ENCODE measurements around the gene SORCS2.

Gene SORCS2

DNA sequence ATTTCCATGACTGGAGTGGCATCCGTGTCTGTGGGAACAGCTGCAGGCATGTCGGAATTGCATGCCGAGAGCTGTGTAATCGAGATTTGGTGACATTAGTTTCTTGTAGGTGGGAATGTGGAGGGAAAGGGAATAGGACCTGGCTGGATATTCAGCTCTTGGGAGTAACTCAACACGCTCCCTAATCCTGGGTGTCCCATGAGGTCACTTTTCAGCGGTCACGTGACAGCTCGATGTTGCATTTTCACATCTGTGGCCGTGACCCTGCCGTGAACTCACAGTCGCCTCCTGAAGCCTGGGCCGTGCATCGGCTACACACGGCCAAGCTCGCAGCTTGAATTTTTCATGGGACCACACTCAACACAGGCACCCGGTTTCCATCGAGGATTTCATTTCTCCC, 268.2 kb downstream of the SORCS2 start:
- H3K4me3 Mint-ChIP-seq = no peak overlapping the region
- H3K9me3 Mint-ChIP-seq = no peaks in the 10 kb centered on the region
- H3K27me3 Mint-ChIP-seq = peaks cover 24 to 48% of the 10 kb centered on the region in 2 donors
- H3K27ac Mint-ChIP-seq = no peak overlapping the region
- DNase-seq = no peak
- no peak for ATAC-seq (replicated peaks)
- H3K4me1 Mint-ChIP-seq (ENCODE audit: low read depth in 2 of 2) = peaks cover 0 to 2% of the 10 kb centered on the region in 2 donors
- H3K36me3 Mint-ChIP-seq (ENCODE audit: insufficient read depth) = no peaks in the 10 kb centered on the region

- no peaks in the 10 kb centered on the region for H3K36me3 Mint-ChIP-seq (ENCODE audit: insufficient read depth)
- ATAC-seq (replicated peaks) = no peak
- H3K4me1 Mint-ChIP-seq (ENCODE audit: low read depth in 2 of 2) = peaks cover 0 to 2% of the 10 kb centered on the region in 2 donors
- H3K4me3 Mint-ChIP-seq = no peak overlapping the region
- no peak for DNase-seq
- no peaks in the 10 kb centered on the region for H3K9me3 Mint-ChIP-seq
- H3K27ac Mint-ChIP-seq = no peak overlapping the region
- peaks cover 24 to 48% of the 10 kb centered on the region in 2 donors for H3K27me3 Mint-ChIP-seq
Measured at GRCh38 chr4:7461230-7461629, 268.9 kb downstream of the SORCS2 start.

DNA sequence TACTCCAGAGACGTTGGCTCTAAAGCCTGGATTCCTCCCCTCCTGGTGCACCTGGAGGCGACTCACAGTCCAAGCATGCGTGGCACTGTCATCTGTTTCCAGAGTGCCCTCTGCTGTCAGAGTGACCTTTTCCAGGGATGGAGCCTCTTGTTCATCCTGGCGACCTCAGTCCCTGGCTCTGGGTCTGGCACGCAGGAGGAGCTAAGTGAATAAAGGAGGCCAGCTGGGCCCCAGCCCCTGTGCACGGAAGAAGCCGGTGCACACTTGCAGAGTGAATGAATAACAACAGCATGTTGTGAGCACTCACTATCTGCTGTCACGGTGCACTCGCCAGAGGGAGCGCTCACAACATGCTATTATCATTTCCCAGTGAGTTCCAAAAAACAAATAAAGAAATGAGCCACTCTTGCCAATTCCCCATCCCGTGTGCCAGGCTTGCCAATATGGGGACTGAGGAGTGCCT, 270.2 kb downstream of the SORCS2 start:
- Mint-ChIP-seq H3K4me3 (no peak overlapping the region), H3K9me3 (no peaks in the 10 kb centered on the region), H3K27me3 (peaks cover 24 to 48% of the 10 kb centered on the region in 2 donors), H3K27ac (no peak overlapping the region), H3K36me3 (ENCODE audit: insufficient read depth) (no peaks in the 10 kb centered on the region), H3K4me1 (ENCODE audit: low read depth in 2 of 2) (peaks cover 0 to 2% of the 10 kb centered on the region in 2 donors)
- DNase-seq (no peak), ATAC-seq (replicated peaks) (no peak)

- no peaks in the 10 kb centered on the region for H3K36me3 Mint-ChIP-seq (ENCODE audit: insufficient read depth)
Measured at GRCh38 chr4:7463566-7464258, 271.4 kb downstream of the SORCS2 start.

DNA sequence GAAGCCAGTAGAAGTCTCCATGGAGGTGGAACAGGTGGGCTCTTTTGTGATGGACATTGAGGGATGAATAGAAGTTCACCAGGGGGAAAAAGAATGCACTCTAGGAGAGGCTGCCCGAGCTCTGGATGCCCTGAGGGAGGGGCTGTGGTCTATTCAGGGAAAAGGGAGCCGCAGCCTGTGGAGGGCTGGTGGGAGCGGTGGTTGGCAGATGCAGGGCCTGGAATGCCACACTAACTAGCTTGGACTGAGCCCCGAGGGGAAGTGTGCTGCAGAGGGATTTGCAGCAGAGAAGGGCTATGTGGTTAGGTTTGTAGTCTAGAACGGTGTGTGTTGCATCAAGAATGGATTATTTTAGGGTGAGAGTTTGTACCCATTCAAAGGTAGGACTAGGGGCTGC, 271.9 kb downstream of the SORCS2 start:
- Mint-ChIP-seq H3K36me3 (ENCODE audit: insufficient read depth) (no peaks in the 10 kb centered on the region), H3K27me3 (peaks cover 17 to 44% of the 10 kb centered on the region in 2 donors), H3K4me1 (ENCODE audit: low read depth in 2 of 2) (peaks cover 0 to 2% of the 10 kb centered on the region in 2 donors), H3K9me3 (no peaks in the 10 kb centered on the region), H3K27ac (no peak overlapping the region), H3K4me3 (no peak overlapping the region)
- ATAC-seq (replicated peaks) (no peak), DNase-seq (no peak)

More at GRCh38 chr4:7463566-7464258, 271.4 kb downstream of the SORCS2 start:
- ATAC-seq (replicated peaks) (no peak), DNase-seq (no peak)
- Mint-ChIP-seq H3K27me3 (peaks cover 18 to 43% of the 10 kb centered on the region in 2 donors), H3K4me3 (no peak overlapping the region), H3K27ac (no peak overlapping the region), H3K9me3 (no peaks in the 10 kb centered on the region), H3K4me1 (ENCODE audit: low read depth in 2 of 2) (peaks cover 0 to 2% of the 10 kb centered on the region in 2 donors)

DNA sequence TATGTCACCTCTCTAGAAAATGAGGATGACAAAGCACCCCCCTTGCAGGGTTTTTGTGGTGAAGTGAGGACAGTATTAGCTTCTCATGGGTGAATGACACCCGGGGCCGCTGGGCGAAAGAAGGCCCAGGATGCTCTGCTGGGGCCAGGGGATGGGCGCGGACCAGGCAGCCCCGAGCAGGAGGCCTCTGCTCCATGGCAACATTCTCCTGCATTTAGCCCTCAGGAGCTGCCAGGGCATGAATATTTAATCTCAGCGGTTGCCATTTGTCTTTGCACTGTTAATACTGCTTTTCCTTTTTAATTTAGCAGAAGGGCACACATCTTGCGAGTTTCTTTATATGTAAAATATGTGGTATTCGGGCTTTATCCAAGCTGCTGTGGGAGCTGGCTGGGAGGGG, 272.7 kb downstream of the SORCS2 start:
- Mint-ChIP-seq H3K27me3 (peaks cover 21 to 47% of the 10 kb centered on the region in 2 donors), H3K4me3 (no peak overlapping the region), H3K4me1 (ENCODE audit: low read depth in 2 of 2) (peaks cover 0 to 2% of the 10 kb centered on the region in 2 donors), H3K9me3 (no peaks in the 10 kb centered on the region), H3K27ac (no peak overlapping the region), H3K36me3 (ENCODE audit: insufficient read depth) (no peaks in the 10 kb centered on the region)
- ATAC-seq (replicated peaks) (no peak), DNase-seq (no peak)

DNA sequence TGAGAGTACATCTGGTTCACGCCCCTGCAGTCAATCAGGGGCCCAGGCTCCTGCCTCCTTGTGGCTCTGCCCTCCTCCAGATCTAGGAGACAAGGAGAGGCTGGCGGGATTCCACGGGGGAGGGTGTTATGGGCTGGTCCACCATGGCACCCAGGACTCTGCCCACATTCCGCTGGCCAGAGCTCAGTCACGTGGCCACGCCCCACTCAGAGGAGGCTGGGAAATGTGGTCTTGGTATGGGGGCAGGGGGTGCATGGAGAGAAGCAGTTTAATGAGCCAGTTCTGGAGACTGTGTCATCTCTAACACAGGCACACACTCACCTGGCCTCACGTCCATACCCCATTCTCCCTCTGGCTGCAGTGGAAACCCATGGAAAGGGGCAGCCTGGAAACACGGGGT, 273.9 kb downstream of the SORCS2 start:
- no peak overlapping the region for H3K4me3 Mint-ChIP-seq
- peaks cover 26 to 47% of the 10 kb centered on the region in 2 donors for H3K27me3 Mint-ChIP-seq
- no peak for DNase-seq
- peaks cover 0 to under 1% of the 10 kb centered on the region in 2 donors for H3K4me1 Mint-ChIP-seq (ENCODE audit: low read depth in 2 of 2)
- no peak for ATAC-seq (replicated peaks)
- no peaks in the 10 kb centered on the region for H3K36me3 Mint-ChIP-seq (ENCODE audit: insufficient read depth)
- no peaks in the 10 kb centered on the region for H3K9me3 Mint-ChIP-seq
- no peak overlapping the region for H3K27ac Mint-ChIP-seq

- no peaks in the 10 kb centered on the region for H3K9me3 Mint-ChIP-seq
- H3K4me3 Mint-ChIP-seq = no peak overlapping the region
- no peak for ATAC-seq (replicated peaks)
- no peaks in the 10 kb centered on the region for H3K36me3 Mint-ChIP-seq (ENCODE audit: insufficient read depth)
- no peak for DNase-seq
- H3K27ac Mint-ChIP-seq = no peak overlapping the region
- peaks cover 24 to 47% of the 10 kb centered on the region in 2 donors for H3K27me3 Mint-ChIP-seq
- H3K4me1 Mint-ChIP-seq (ENCODE audit: low read depth in 2 of 2) = peaks cover 0 to under 1% of the 10 kb centered on the region in 2 donors
Measured at GRCh38 chr4:7466904-7467303, 274.6 kb downstream of the SORCS2 start.

DNA sequence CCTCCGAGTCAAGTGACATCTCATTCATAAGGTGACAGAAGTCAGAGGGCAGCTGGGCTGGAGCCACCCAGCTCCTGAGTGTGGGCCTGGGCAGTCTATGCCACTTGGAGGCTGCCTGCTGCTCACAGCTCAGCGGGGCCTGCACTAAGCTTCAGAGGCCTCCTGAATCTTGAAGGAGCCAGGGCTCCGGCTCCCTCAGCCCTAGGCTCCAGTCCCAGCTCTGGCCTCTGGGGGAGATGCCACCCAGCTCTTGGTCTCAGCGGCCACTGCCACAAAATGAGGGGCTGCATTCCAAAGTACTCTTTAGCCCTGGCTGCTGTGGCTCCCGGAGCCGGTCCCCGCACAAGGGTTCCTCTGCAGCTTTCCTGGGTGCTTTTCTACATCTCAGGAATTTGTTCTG, 275.1 kb downstream of the SORCS2 start:
- H3K9me3 Mint-ChIP-seq = no peaks in the 10 kb centered on the region
- no peaks in the 10 kb centered on the region for H3K36me3 Mint-ChIP-seq (ENCODE audit: insufficient read depth)
- peaks cover 0 to 3% of the 10 kb centered on the region in 2 donors for H3K4me1 Mint-ChIP-seq (ENCODE audit: low read depth in 2 of 2)
- ATAC-seq (replicated peaks) (no peak), DNase-seq (no peak)
- no peak overlapping the region for H3K27ac Mint-ChIP-seq
- H3K27me3 Mint-ChIP-seq = peaks cover 26 to 47% of the 10 kb centered on the region in 2 donors
- no peak overlapping the region for H3K4me3 Mint-ChIP-seq

DNA sequence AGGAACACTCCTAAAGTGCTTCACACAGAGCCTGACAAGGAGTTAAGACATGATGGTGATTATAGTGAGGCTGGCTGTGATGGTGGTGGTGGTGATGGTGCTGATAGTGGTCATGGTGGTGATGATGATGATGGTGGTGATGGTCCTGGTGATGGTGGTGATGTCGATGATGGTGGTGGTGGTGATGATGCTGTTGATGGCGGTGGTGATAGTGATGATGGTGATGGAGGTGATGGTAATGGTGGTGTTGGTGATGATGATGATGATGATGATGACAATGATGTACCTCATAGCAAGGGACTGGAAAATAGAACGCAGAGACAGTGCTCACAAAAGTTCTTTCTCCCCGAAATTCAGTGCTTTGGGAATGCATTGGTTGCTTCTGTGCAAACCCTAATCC, 276.7 kb downstream of the SORCS2 start:
- ATAC-seq (replicated peaks) (no peak), DNase-seq (no peak)
- H3K36me3 Mint-ChIP-seq (ENCODE audit: insufficient read depth) = no peaks in the 10 kb centered on the region
- no peak overlapping the region for H3K27ac Mint-ChIP-seq
- peaks cover 35 to 53% of the 10 kb centered on the region in 2 donors for H3K27me3 Mint-ChIP-seq
- H3K4me1 Mint-ChIP-seq (ENCODE audit: low read depth in 2 of 2) = peaks cover 0 to 3% of the 10 kb centered on the region in 2 donors
- no peak overlapping the region for H3K4me3 Mint-ChIP-seq
- H3K9me3 Mint-ChIP-seq = no peaks in the 10 kb centered on the region

DNA sequence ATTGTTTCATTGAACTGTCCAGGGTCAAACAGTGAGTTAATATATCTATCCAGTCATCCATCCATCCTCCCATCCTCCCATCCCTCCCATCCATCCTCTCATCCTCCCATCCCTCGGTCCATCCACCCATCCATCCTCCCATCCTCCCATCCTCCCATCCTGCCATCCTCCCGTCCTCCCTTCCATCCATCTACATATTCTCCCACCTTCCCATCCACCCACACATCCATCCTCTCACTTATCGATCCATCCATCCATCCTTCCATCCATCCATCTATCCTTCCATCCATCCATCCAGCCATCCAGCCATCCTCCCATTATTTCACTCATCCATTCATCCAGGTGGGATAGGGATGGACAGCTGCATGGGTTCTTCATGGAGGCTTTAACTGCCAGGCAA, 277.8 kb downstream of the SORCS2 start:
- ATAC-seq (replicated peaks) (no peak), DNase-seq (no peak)
- Mint-ChIP-seq H3K4me3 (no peak overlapping the region), H3K4me1 (ENCODE audit: low read depth in 2 of 2) (peaks cover 0 to 3% of the 10 kb centered on the region in 2 donors), H3K27ac (no peak overlapping the region), H3K36me3 (ENCODE audit: insufficient read depth) (no peaks in the 10 kb centered on the region), H3K9me3 (no peaks in the 10 kb centered on the region), H3K27me3 (peaks cover 35 to 47% of the 10 kb centered on the region in 2 donors)

DNA sequence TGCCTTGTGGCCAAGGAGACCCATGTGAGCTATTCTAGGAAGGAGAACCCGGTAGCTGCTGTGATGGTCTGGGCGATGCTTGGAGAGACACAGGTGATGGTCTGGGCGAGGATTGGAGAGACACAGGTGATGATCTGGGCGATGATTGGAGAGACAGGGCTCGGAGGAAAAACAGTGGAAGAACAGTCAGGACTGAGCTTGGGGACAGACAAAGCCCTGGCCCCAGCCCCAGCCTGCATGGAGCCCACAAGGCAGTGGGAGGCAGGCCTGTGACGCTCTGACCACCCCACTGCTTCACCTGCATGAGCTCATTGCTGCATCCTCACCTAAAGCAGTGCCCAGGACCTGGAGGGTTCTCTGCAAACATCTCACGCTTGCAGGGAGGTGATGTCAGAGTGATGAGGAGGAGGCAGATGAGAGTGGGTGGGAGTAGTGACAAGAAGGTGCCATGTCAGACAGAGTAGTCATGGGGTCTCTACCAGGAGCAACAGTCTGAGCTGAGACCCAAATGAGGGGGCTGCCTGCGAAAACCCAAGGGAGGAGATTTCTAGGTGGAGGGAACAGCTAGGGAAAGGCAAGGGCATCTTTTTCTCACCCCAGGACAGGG, 278.3 kb downstream of the SORCS2 start:
- Mint-ChIP-seq H3K9me3 (no peaks in the 10 kb centered on the region), H3K27ac (no peak overlapping the region), H3K4me3 (no peak overlapping the region), H3K36me3 (ENCODE audit: insufficient read depth) (no peaks in the 10 kb centered on the region), H3K27me3 (peaks cover 35 to 47% of the 10 kb centered on the region in 2 donors), H3K4me1 (ENCODE audit: low read depth in 2 of 2) (peaks cover 0 to 3% of the 10 kb centered on the region in 2 donors)
- no peak for DNase-seq
- no peak for ATAC-seq (replicated peaks)

GRCh38 chr4:7472442-7473013, 280.2 kb downstream of the SORCS2 start:
- peak overlapping the region in 1 of 2 donors; percentile 45 for H3K27ac Mint-ChIP-seq
- DNase-seq = no peak
- no peaks in the 10 kb centered on the region for H3K36me3 Mint-ChIP-seq (ENCODE audit: insufficient read depth)
- H3K4me1 Mint-ChIP-seq (ENCODE audit: low read depth in 2 of 2) = peaks cover 0 to 3% of the 10 kb centered on the region in 2 donors
- no peaks in the 10 kb centered on the region for H3K9me3 Mint-ChIP-seq
- no peak for ATAC-seq (replicated peaks)
- peaks cover 35 to 47% of the 10 kb centered on the region in 2 donors for H3K27me3 Mint-ChIP-seq
- H3K4me3 Mint-ChIP-seq = no peak overlapping the region

GRCh38 chr4:7473081-7473480, 280.7 kb downstream of the SORCS2 start:
- ATAC-seq (replicated peaks) = no peak
- Mint-ChIP-seq H3K27me3 (peaks cover 35 to 47% of the 10 kb centered on the region in 2 donors), H3K9me3 (no peaks in the 10 kb centered on the region), H3K4me3 (no peak overlapping the region), H3K4me1 (ENCODE audit: low read depth in 2 of 2) (peaks cover 0 to 3% of the 10 kb centered on the region in 2 donors), H3K36me3 (ENCODE audit: insufficient read depth) (no peaks in the 10 kb centered on the region), H3K27ac (peak overlapping the region in 1 of 2 donors; percentile 45)
- no peak for DNase-seq
